GM04504 (cell line): ENCODE results near the gene FAXDC2.
A peak's percentile ranks its signal among the peaks of the same experiment; 100 is the strongest.
"Not testable (repeated sequence)": the region's sequence is repeated elsewhere in the genome, so short reads cannot be mapped to it uniquely, and the experiment has no call there.

ENCODE experiments used
- DNase-seq: peaks from one replicate; pipeline ENCODE4 v3.0.0-alpha.2; 2012; ENCODE audit warnings: low read depth

Gene FAXDC2

GRCh38 chr5:154830219-154830595 lies 20.2 kb downstream of the FAXDC2 start:
- no peak for DNase-seq

GRCh38 chr5:154829589-154830218 lies 20.7 kb downstream of the FAXDC2 start:
- no peak for DNase-seq

- no peak for DNase-seq
Measured at GRCh38 chr5:154829181-154829588, 21.2 kb downstream of the FAXDC2 start.

GRCh38 chr5:154824070-154824469 lies 26.3 kb downstream of the FAXDC2 start:
- no peak for DNase-seq

GRCh38 chr5:154823605-154824004 lies 26.8 kb downstream of the FAXDC2 start:
- no peak for DNase-seq

- not testable (repeated sequence) for DNase-seq
Measured at GRCh38 chr5:154822896-154823295, 27.5 kb downstream of the FAXDC2 start.

GRCh38 chr5:154820383-154820782 lies 30.0 kb downstream of the FAXDC2 start:
- DNase-seq = no peak

GRCh38 chr5:154819546-154819945 lies 30.9 kb downstream of the FAXDC2 start:
- DNase-seq = no peak

GRCh38 chr5:154818471-154819116 lies 31.8 kb downstream of the FAXDC2 start:
- no peak for DNase-seq

- DNase-seq = no peak
Measured at GRCh38 chr5:154817815-154818214, 32.6 kb downstream of the FAXDC2 start.

- no peak for DNase-seq
Measured at GRCh38 chr5:154816891-154817492, 33.4 kb downstream of the FAXDC2 start.

- no peak for DNase-seq
Measured at GRCh38 chr5:154815684-154816247, 34.6 kb downstream of the FAXDC2 start.

- DNase-seq = no peak
Measured at GRCh38 chr5:154815025-154815424, 35.4 kb downstream of the FAXDC2 start.

- no peak for DNase-seq
Measured at GRCh38 chr5:154813736-154814135, 36.7 kb downstream of the FAXDC2 start.

- no peak for DNase-seq
Measured at GRCh38 chr5:154813158-154813557, 37.2 kb downstream of the FAXDC2 start.

- peak; percentile 24 for DNase-seq
Measured at GRCh38 chr5:154811653-154812465, 38.5 kb downstream of the FAXDC2 start.

GRCh38 chr5:154811239-154811638 lies 39.2 kb downstream of the FAXDC2 start:
- no peak for DNase-seq

- DNase-seq = no peak
Measured at GRCh38 chr5:154806176-154806575, 44.2 kb downstream of the FAXDC2 start.

GRCh38 chr5:154802050-154802449 lies 48.4 kb downstream of the FAXDC2 start:
- no peak for DNase-seq

- DNase-seq = no peak
Measured at GRCh38 chr5:154801083-154801482, 49.3 kb downstream of the FAXDC2 start.

- DNase-seq = no peak
Measured at GRCh38 chr5:154800582-154800981, 49.8 kb downstream of the FAXDC2 start.

GRCh38 chr5:154797762-154798161 lies 52.6 kb downstream of the FAXDC2 start:
- no peak for DNase-seq
